ENCODE results near the gene VTI1A.
"Not testable (repeated sequence)": the region's sequence is repeated elsewhere in the genome, so short reads cannot be mapped to it uniquely, and the experiment has no call there.

The VTI1A gene

GRCh38 chr10:112859793-112860192 lies 412.8 kb downstream of the VTI1A start:
- no peak for DNase-seq (ENCODE audit: insufficient read length, low spot score)
- no peak for FAIRE-seq
- TF ChIP-seq POLR2A (IDR thresholded peaks at IDR 0.05; ENCODE audit: low read depth, low read length): no peak

GRCh38 chr10:112863461-112863860 lies 416.4 kb downstream of the VTI1A start:
- not testable (repeated sequence) for DNase-seq (ENCODE audit: insufficient read length, low spot score); FAIRE-seq
